ENCODE data around the gene RAB40A. TPM values are rescaled to one million over a fixed set of nuclear protein-coding genes. Genes with fewer than 3 reads are reported as not detected.
"Not testable (repeated sequence)": the region's sequence is repeated elsewhere in the genome, so short reads cannot be mapped to it uniquely, and the experiment has no call there.

Gene RAB40A
- total RNA-seq, 1 donor from 2014 or later: 0.23 TPM

DNA sequence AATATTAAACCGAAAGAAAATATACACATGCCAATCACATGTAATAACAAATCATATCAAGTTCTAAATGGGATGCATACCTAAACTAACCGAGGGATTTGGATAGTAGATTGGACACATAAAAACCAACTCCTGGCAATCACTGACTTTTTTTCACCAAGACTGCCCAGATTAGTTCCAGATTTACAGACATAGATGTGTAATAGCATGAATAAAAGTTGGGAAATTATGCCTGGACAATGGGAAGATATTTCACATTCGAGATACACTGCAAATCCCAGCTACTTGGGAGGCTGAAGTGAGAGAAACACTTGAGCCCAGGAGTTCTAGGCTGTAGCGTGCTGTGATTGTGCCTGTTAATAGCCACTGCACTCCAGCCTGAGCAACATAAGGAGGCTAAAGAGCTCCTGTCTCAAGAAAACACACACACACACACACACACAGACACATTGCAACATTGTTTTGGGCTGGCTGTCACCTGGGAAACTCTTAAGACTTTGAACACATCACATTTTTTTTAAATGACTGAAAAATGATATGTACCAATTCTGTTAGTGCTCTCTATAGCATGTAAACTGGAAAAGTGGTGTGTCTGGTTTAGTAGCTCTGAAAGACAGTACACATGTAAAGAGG lies 5.7 kb downstream of the RAB40A start:
- DNase-seq (ENCODE audit: low read depth): no peak
- TF ChIP-seq, protein P1, sequence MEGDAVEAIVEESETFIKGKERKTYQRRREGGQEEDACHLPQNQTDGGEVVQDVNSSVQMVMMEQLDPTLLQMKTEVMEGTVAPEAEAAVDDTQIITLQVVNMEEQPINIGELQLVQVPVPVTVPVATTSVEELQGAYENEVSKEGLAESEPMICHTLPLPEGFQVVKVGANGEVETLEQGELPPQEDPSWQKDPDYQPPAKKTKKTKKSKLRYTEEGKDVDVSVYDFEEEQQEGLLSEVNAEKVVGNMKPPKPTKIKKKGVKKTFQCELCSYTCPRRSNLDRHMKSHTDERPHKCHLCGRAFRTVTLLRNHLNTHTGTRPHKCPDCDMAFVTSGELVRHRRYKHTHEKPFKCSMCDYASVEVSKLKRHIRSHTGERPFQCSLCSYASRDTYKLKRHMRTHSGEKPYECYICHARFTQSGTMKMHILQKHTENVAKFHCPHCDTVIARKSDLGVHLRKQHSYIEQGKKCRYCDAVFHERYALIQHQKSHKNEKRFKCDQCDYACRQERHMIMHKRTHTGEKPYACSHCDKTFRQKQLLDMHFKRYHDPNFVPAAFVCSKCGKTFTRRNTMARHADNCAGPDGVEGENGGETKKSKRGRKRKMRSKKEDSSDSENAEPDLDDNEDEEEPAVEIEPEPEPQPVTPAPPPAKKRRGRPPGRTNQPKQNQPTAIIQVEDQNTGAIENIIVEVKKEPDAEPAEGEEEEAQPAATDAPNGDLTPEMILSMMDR (conservative IDR thresholded peaks at IDR 0.05; ENCODE audit: low read depth, low read length): no peak
- no peak overlapping the region for H3K4me3 ChIP-seq (ENCODE audit: low read depth, low read length)

DNA sequence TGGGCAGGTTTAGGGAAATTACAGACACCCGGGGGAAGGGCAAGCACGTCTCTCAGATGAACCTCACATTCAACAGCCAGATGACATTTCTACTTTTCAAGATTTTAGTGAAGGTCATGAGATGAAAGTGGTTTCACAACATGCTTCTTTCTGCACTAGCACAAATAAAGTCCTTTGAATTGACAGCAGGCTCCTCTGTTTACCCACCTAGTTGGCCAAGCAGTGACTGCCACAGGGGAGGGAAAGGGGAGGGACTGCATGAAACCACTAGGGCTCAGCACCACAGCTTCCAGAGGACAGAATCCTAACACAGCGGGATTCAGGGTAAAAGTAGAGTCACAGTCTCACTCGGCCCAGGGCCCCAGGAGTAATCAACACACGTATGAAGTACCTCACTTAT lies 6.2 kb downstream of the RAB40A start:
- no peak overlapping the region for H3K4me3 ChIP-seq (ENCODE audit: low read depth, low read length)
- no peak for DNase-seq (ENCODE audit: low read depth)
- TF ChIP-seq, protein P1 (conservative IDR thresholded peaks at IDR 0.05; ENCODE audit: low read depth, low read length): no peak

DNA sequence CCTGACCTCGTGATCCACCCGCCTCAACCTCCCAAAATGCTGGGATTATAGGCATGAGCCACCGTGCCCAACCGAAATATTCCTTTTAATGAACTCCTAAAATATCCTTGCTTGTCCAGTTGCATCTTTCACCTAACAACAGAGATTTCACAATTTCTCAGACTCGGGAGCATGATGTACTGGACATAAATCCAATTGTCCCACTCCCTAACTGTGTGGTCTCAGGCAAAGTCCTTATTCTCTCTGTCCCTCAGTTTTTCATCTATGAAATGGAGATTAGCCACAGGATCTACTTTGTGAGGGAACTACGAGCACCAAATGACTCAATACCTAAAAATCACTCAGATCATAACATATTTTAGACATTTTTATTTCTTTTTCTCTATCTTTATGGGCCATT lies 9.3 kb downstream of the RAB40A start:
- TF ChIP-seq, protein P1 (conservative IDR thresholded peaks at IDR 0.05; ENCODE audit: low read depth, low read length): no peak
- H3K4me3 ChIP-seq (ENCODE audit: low read depth, low read length): no peak overlapping the region
- no peak for DNase-seq (ENCODE audit: low read depth)

DNA sequence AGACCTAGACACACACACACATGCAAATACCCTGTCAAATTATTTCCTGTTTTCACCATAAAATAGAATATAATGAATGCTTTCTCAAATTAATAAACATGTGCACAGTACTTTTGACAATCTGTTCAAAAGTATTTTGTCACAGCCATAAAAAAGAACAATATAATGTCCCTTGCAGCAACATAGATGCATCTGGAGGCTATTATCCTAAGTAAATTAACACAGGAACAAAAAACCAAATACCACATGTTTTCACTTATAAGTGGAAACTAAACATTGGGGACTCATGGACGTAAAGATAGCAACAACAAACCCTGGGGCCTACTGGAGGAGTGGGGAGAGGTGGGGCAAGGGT lies 15.5 kb downstream of the RAB40A start:
- H3K4me3 ChIP-seq (ENCODE audit: low read depth, low read length): no peak overlapping the region
- TF ChIP-seq, protein P1 (conservative IDR thresholded peaks at IDR 0.05; ENCODE audit: low read depth, low read length): no peak
- no peak for DNase-seq (ENCODE audit: low read depth)

DNA sequence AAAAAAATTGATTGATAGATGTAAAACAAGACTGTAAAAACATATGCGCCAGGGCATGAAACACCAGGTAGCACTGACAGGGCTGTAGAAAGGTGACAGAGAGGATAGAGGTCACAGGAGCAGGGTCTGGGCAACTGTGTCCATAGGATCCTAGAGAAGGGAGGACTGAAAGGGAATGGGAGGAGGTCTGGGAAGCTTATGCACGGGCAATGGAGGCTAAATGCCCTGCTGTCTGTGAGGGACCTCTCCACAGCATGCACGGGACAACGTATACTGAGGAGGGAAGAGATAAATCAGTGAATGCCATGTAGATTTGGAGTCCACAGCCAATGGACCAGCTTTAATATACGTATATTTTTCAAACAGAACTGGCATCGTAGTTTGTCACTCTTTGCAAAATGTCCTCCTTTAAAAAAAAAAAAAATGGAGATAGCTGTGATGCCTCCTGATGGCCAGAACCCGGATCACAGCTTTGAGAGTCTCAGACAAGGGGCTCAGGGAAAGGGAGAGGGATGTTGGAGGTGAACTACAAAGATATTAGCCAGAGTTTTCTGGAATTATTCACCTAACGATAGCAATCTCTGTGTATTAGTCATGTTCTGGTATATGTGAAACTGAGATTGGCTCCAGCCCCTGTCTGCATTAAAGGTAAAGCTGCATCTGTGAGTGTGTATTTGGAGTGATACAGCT lies 16.0 kb downstream of the RAB40A start:
- no peak overlapping the region for H3K4me3 ChIP-seq (ENCODE audit: low read depth, low read length)
- no peak for DNase-seq (ENCODE audit: low read depth)
- TF ChIP-seq, protein P1 (conservative IDR thresholded peaks at IDR 0.05; ENCODE audit: low read depth, low read length): no peak

DNA sequence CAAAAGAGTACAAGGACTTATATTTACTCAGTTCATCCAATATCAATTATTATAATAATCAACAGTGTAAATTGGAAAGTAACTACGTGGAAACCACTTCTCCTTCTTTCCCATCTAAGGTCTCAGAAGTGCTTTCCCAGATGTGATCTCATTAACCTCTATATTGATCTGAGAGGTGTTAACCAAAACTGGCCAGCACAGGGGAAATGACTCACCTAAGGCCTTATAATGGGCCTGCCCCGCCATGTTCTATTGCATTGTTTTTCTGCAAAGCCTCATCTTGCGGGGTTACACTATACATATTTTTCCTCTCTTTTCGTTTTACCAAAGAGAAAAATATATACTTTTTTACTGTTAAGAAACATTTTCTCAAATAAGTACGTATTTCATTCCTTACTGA lies 20.5 kb downstream of the RAB40A start:
- no peak for DNase-seq (ENCODE audit: low read depth)
- TF ChIP-seq, protein P1 (conservative IDR thresholded peaks at IDR 0.05; ENCODE audit: low read depth, low read length): no peak
- H3K4me3 ChIP-seq (ENCODE audit: low read depth, low read length): no peak overlapping the region

DNA sequence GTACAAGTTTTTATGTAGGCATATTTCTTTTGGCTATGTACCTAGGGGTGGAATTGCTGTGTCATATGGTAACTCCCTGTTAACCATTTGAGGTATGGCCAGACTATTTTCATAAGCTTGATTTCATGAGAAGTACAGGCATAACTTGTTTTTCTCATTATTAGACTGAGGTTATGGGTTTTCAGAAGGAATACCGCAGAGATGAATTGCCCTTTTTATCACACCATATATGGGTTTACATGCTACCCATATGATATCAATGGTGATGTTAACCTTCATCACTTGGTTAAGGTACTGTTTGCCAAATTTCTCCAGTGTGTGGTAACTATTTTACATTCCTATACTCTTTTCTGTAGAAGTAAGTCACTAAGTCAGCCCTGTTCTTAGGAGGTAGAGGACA lies 23.5 kb downstream of the RAB40A start:
- no peak overlapping the region for H3K4me3 ChIP-seq (ENCODE audit: low read depth, low read length)
- DNase-seq (ENCODE audit: low read depth): no peak
- TF ChIP-seq, protein P1 (conservative IDR thresholded peaks at IDR 0.05; ENCODE audit: low read depth, low read length): no peak

DNA sequence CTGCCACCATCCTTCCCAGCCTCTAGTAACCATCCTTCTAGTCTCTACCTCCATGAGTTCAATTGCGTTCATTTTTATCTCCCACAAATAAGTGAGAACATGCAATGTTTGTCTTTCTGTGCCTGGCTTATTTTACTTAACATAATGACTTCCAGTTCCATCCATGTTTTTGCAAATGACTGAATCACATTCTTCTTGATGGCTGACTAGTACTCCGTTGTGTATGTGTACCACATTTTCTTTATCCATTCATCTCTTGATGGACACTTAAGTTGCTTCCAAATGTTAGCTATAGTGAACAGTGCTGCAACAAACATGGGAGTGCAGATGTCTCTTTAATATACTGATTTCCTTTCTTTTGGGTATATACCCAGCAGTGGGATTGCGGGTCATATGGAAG lies 25.7 kb downstream of the RAB40A start:
- not testable (repeated sequence) for DNase-seq (ENCODE audit: low read depth); H3K4me3 ChIP-seq (ENCODE audit: low read depth, low read length)

Measured in epithelial cell of proximal tubule (primary cell).